Body of pancreas (tissue), 4 donors: ENCODE data around the gene XPO6. TPM values are rescaled to one million over a fixed set of nuclear protein-coding genes. Genes with fewer than 3 reads are reported as not detected.
A peak's percentile ranks its signal among the peaks of the same experiment; 100 is the strongest.

Source experiments
- ATAC-seq: fragments of 150-250 bp; one replicate; pipeline ENCODE4 v1.9.1; 2016
- DNase-seq, 4 donors: peaks; one replicate each; pipeline ENCODE4 v3.0.0-alpha.2; 2019
- H3K27ac ChIP-seq, 4 donors: fragments of 200-600 bp; sonication (generic); 1 replicate in 3 of 4; 2 replicates in 1 of 4; pipeline versions ENCODE4 v1.5.1 to v1.6.1; 2016 to 2019; ENCODE audit warnings: mild to moderate bottlenecking in 1 of 4, mixed read lengths in 1 of 4, moderate library complexity in 1 of 4
- H3K27me3 ChIP-seq, 2 donors: fragments of 200-600 bp; sonication (generic); one replicate each; pipeline ENCODE4 v1.6.0; 2016; ENCODE audit warnings: mild to moderate bottlenecking in 1 of 2
- H3K36me3 ChIP-seq, 2 donors: fragments of 200-600 bp; sonication (generic); replicated peaks in 1 of 2; 2 replicates each; pipeline ENCODE4 v1.5.1; 2016; ENCODE audit warnings: low read depth in 2 of 2; ENCODE audit not compliant: insufficient read depth in 1 of 2
- H3K4me1 ChIP-seq: fragments of 200-600 bp; sonication (generic); one replicate; pipeline ENCODE4 v1.6.0; 2016
- H3K4me3 ChIP-seq, 2 donors: fragments of 200-600 bp; sonication (generic); 1 replicate in 1 of 2; 2 replicates in 1 of 2; pipeline ENCODE4 v1.5.1; 2016 to 2019
- H3K9me3 ChIP-seq, 3 donors: fragments of 200-600 bp; sonication (generic); 1 replicate in 2 of 3; 2 replicates in 1 of 3; pipeline ENCODE4 v1.5.1; 2016
- CTCF ChIP-seq, 7 experiments: fragments of 450-650 bp in 4 of 7; fragments of 200-600 bp in 3 of 7; sonication (generic) in 3 of 7; IDR thresholded peaks; one replicate each; pipeline ENCODE4 v1.5.1; 2016 to 2019; ENCODE audit warnings: antibody characterized with exemption in 7 of 7
- POLR2A ChIP-seq, 3 donors: fragments of 450-650 bp; IDR thresholded peaks; one replicate each; pipeline ENCODE4 v1.6.1; 2016; ENCODE audit warnings: antibody characterized with exemption in 3 of 3, mild to moderate bottlenecking in 2 of 3
- WGBS, 2 donors: methylation state at CpG; one replicate each; pipeline ENCODE4 v1.1.5; 2017; 5-methylcytosine and 5-hydroxymethylcytosine counted together
- intact Hi-C: fragments of 100-400 bp; cut with DNase I; formaldehyde crosslinking; loops from one replicate; pipeline ENCODE4 v1.15.1; 2023
- total RNA-seq, 2 donors: library from RNA; depleted of rRNA; stranded (reverse); fragments of >200 nt; gene quantifications; one replicate each; pipeline ENCODE4 v1.1.0, GENCODE V29; 2016

XPO6 gene
- total RNA-seq, 2 donors from 2014 or later: 54.7 to 103 TPM

GRCh38 chr16:28158136-28158535, 53.6 kb downstream of the XPO6 start:
- H3K36me3 ChIP-seq: peaks cover 0 to 15% of the 10 kb centered on the region in 2 donors
- WGBS, 2 donors: 56 to 79% methylated on average over 1 of the region's 1 CpG
- H3K4me1 ChIP-seq: no peaks in the 10 kb centered on the region
- H3K27ac ChIP-seq: peak overlapping the region in 1 of 4 donors; percentile 11
- ATAC-seq: no peak
- no peak overlapping the region for H3K4me3 ChIP-seq
- H3K27me3 ChIP-seq: no peaks in the 10 kb centered on the region
- H3K9me3 ChIP-seq: no peaks in the 10 kb centered on the region
- TF ChIP-seq POLR2A (IDR thresholded peaks at IDR 0.05) (no peak), CTCF (IDR thresholded peaks at IDR 0.05) (no peak)
- DNase-seq: peak in 1 of 4 donors; percentile 17
- intact Hi-C loops: no loop called here

DNA sequence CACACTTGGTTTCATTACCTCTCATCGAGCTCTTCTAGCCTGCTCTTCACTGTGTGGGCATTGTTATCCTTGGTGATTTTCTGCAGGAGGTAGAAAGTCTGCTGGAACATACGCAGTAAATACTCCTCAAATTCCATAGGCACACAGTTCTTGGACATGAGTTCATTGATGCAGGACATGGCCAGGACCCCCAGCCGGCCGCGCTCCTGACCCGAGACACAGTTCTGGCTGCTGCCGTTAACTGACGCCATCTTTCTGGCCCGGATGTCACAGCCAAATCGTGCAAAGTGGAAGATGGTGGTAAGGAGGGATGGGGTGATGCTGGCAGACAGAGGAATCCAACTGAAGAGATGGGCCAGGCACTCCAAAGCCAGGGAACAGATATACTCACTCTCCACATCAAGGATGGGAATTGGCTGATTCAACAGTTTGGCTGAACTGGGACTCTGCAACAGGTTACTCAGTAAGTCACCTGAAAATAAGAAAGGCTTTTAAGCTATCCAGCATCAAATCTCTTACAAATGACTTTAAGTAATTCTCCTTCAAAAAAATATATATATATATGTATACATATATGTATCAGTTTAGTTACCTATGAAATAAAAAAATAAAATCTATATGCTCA, 55.6 kb downstream of the XPO6 start:
- WGBS, 2 donors: 94 to 96% methylated on average over 10 of the region's 10 CpGs
- Histone ChIP-seq H3K4me1 (no peaks in the 10 kb centered on the region), H3K27ac (no peak overlapping the region), H3K27me3 (no peaks in the 10 kb centered on the region), H3K36me3 (peaks cover 0 to 27% of the 10 kb centered on the region in 2 donors), H3K9me3 (no peaks in the 10 kb centered on the region), H3K4me3 (no peak overlapping the region)
- no peak for TF ChIP-seq POLR2A (IDR thresholded peaks at IDR 0.05)
- TF ChIP-seq CTCF (IDR thresholded peaks at IDR 0.05): no peak
- intact Hi-C loops: no loop called here
- DNase-seq: no peak
- no peak for ATAC-seq

DNA sequence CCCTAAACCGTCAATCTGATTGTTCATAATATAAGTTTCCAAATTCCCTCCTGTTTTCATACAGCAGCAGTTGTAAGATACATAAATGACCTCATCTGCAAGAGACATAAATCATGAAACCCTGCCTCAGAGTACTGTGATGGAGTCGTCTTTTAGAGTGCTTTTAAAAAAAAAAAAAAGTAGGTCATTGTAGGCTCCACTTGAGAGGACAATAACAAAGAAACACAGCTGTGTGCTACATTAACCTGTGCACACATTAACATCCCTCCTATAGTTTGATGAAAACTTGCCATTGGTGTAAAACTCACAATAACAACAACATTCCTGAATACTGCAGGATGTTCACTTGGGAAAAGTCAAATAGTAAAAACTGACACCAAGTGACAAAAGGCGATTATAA, 56.5 kb downstream of the XPO6 start:
- no peaks in the 10 kb centered on the region for H3K9me3 ChIP-seq
- no peak overlapping the region for H3K27ac ChIP-seq
- H3K4me3 ChIP-seq: no peak overlapping the region
- DNase-seq (no peak), ATAC-seq (no peak)
- H3K4me1 ChIP-seq: no peaks in the 10 kb centered on the region
- peaks cover 0 to 28% of the 10 kb centered on the region in 2 donors for H3K36me3 ChIP-seq
- no peaks in the 10 kb centered on the region for H3K27me3 ChIP-seq
- intact Hi-C loops: no loop called here
- TF ChIP-seq CTCF (IDR thresholded peaks at IDR 0.05): no peak
- no peak for TF ChIP-seq POLR2A (IDR thresholded peaks at IDR 0.05)
- 71 to 86% methylated on average over 3 of the region's 3 CpGs for WGBS, 2 donors

DNA sequence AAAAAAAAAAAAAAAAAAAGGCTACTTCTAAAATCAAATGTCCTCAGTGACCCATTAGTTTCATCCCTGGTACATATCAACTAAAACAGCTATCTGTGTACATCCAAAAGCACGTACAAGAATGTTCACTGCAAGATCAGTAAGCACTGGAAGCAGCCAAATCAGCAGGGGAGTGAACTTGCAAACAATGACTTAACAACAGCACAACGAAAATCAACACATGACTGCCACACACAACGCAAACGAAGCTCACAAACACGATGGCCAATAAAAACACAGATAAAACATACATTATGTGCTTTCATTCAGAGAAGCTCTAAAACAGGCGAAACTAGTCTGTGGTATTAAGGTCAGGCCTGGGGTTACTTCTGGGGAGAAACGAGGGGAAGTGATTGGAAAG, 60.6 kb downstream of the XPO6 start:
- intact Hi-C loops: no loop called here
- no peak for DNase-seq
- H3K9me3 ChIP-seq: no peaks in the 10 kb centered on the region
- H3K27me3 ChIP-seq: no peaks in the 10 kb centered on the region
- TF ChIP-seq CTCF (IDR thresholded peaks at IDR 0.05) (no peak), POLR2A (IDR thresholded peaks at IDR 0.05) (no peak)
- no peaks in the 10 kb centered on the region for H3K4me1 ChIP-seq
- H3K4me3 ChIP-seq: no peak overlapping the region
- no peak for ATAC-seq
- H3K36me3 ChIP-seq: peaks cover 0 to 34% of the 10 kb centered on the region in 2 donors
- no peak overlapping the region for H3K27ac ChIP-seq
- 72 to 81% methylated on average over 7 of the region's 7 CpGs for WGBS, 2 donors
